HG03575 (cell line): ENCODE data around the gene SRGAP1.
"Not testable (repeated sequence)": the region's sequence is repeated elsewhere in the genome, so short reads cannot be mapped to it uniquely, and the experiment has no call there.

ENCODE experiments used
- ATAC-seq: cut with Tn5 transposase; IDR thresholded peaks from one replicate; pipeline ENCODE4 v1.9.1; 2021; ENCODE audit not compliant: unreplicated experiment, insufficient number of reproducible peaks, low FRiP score; ENCODE audit errors: extremely low read depth

The SRGAP1 gene

GRCh38 chr12:64160711-64161060 is 316.2 kb downstream of the SRGAP1 start:
- no peak for ATAC-seq

GRCh38 chr12:64166606-64167005 is 322.1 kb downstream of the SRGAP1 start:
- not testable (repeated sequence) for ATAC-seq

GRCh38 chr12:64167041-64167440 is 322.5 kb downstream of the SRGAP1 start:
- ATAC-seq: not testable (repeated sequence)

- no peak for ATAC-seq
Measured at GRCh38 chr12:64170024-64170423, 325.5 kb downstream of the SRGAP1 start.

- ATAC-seq: no peak
Measured at GRCh38 chr12:64170730-64171129, 326.2 kb downstream of the SRGAP1 start.

- no peak for ATAC-seq
Measured at GRCh38 chr12:64171715-64172114, 327.2 kb downstream of the SRGAP1 start.

- ATAC-seq: no peak
Measured at GRCh38 chr12:64172143-64172970, 327.9 kb downstream of the SRGAP1 start.

- ATAC-seq: no peak
Measured at GRCh38 chr12:64173456-64173855, 329.0 kb downstream of the SRGAP1 start.

GRCh38 chr12:64175254-64175945 is 330.9 kb downstream of the SRGAP1 start:
- no peak for ATAC-seq

- no peak for ATAC-seq
Measured at GRCh38 chr12:64177001-64177400, 332.5 kb downstream of the SRGAP1 start.

- ATAC-seq: no peak
Measured at GRCh38 chr12:64178122-64178521, 333.6 kb downstream of the SRGAP1 start.

GRCh38 chr12:64180951-64181350 is 336.5 kb downstream of the SRGAP1 start:
- ATAC-seq: no peak

- no peak for ATAC-seq
Measured at GRCh38 chr12:64181430-64182291, 337.2 kb downstream of the SRGAP1 start.

- no peak for ATAC-seq
Measured at GRCh38 chr12:64184216-64184615, 339.7 kb downstream of the SRGAP1 start.

GRCh38 chr12:64186789-64187188 is 342.3 kb downstream of the SRGAP1 start:
- no peak for ATAC-seq

- ATAC-seq: no peak
Measured at GRCh38 chr12:64187370-64187769, 342.9 kb downstream of the SRGAP1 start.

- no peak for ATAC-seq
Measured at GRCh38 chr12:64187794-64188193, 343.3 kb downstream of the SRGAP1 start.

GRCh38 chr12:64189530-64189929 is 345.0 kb downstream of the SRGAP1 start:
- no peak for ATAC-seq

GRCh38 chr12:64190140-64190539 is 345.6 kb downstream of the SRGAP1 start:
- ATAC-seq: no peak
